Smooth muscle cell (in vitro differentiated cells): ENCODE data around the gene BLM. TPM values are rescaled to one million over a fixed set of nuclear protein-coding genes. Genes with fewer than 3 reads are reported as not detected.

Source experiments
- DNase-seq: peaks from one replicate; lab custom pipeline; 2025; ENCODE audit not compliant: unreplicated experiment; lab: John Stamatoyannopoulos, UW
- H2AFZ ChIP-seq: fragments of 200-600 bp; sonication (generic); 2 replicates; pipeline ENCODE4 v1.6.0; 2016; ENCODE audit warnings: antibody characterized with exemption, low read depth, mild to moderate bottlenecking
- H3F3A ChIP-seq: fragments of 200-600 bp; sonication (generic); 2 replicates; pipeline ENCODE4 v1.6.0; 2017; ENCODE audit warnings: antibody characterized with exemption, low read depth
- H3K27ac ChIP-seq: fragments of 200-600 bp; sonication (generic); 2 replicates; pipeline ENCODE4 v1.5.1; 2016; ENCODE audit warnings: low read depth, mild to moderate bottlenecking
- H3K27me3 ChIP-seq: fragments of 200-600 bp; sonication (generic); 2 replicates; pipeline ENCODE4 v1.6.1; 2016; ENCODE audit warnings: low read depth, mild to moderate bottlenecking
- H3K36me3 ChIP-seq: fragments of 200-600 bp; sonication (generic); 2 replicates; pipeline ENCODE4 v1.5.1; 2016; ENCODE audit warnings: low read depth
- H3K4me1 ChIP-seq: fragments of 200-600 bp; sonication (generic); 2 replicates; pipeline ENCODE4 v1.5.1; 2016; ENCODE audit warnings: low read depth
- H3K4me2 ChIP-seq: fragments of 200-600 bp; sonication (generic); 2 replicates; pipeline ENCODE4 v1.6.0; 2016; ENCODE audit warnings: mild to moderate bottlenecking
- H3K4me3 ChIP-seq: fragments of 200-600 bp; sonication (generic); 2 replicates; pipeline ENCODE4 v1.5.1; 2016; ENCODE audit warnings: mild to moderate bottlenecking
- H3K79me2 ChIP-seq: fragments of 200-600 bp; sonication (generic); 2 replicates; pipeline ENCODE4 v1.6.0; 2016; ENCODE audit warnings: low read depth, mild to moderate bottlenecking
- H3K9ac ChIP-seq: fragments of 200-600 bp; sonication (generic); 2 replicates; pipeline ENCODE4 v1.6.0; 2016; ENCODE audit warnings: low read depth
- H3K9me3 ChIP-seq: fragments of 200-600 bp; sonication (generic); replicated peaks from 2 replicates; pipeline ENCODE4 v1.5.1; 2016; ENCODE audit warnings: low read depth
- H4K20me1 ChIP-seq: fragments of 200-600 bp; sonication (generic); 2 replicates; pipeline ENCODE4 v1.6.0; 2016; ENCODE audit warnings: low read depth
- CTCF ChIP-seq: fragments of 200-600 bp; sonication (generic); IDR thresholded peaks from 2 replicates; pipeline ENCODE4 v1.5.1; 2017; ENCODE audit warnings: borderline replicate concordance, mild to moderate bottlenecking, antibody characterized with exemption; ENCODE audit not compliant: insufficient read depth, poor library complexity, severe bottlenecking
- WGBS: methylation state at CpG from one replicate; pipeline ENCODE4 v1.1.7; 2016; ENCODE audit warnings: low lambda C conversion rate; 5-methylcytosine and 5-hydroxymethylcytosine counted together
- polyA plus RNA-seq: library from polyadenylated mRNA; unstranded; fragments of >200 nt; fragmentation: Nextera tagmentation; extraction: Ambion mirVana; gene quantifications from 2 replicates; pipeline ENCODE4 v1.2.1, GENCODE V29; 2016
- total RNA-seq: library from RNA; depleted of rRNA; stranded (reverse); fragments of >200 nt; gene quantifications from 2 replicates; pipeline ENCODE4 v1.2.3, GENCODE V29; 2014

BLM gene
- total and polyA plus RNA-seq, 2 experiments from 2014 or later = 3.1 to 4.9 TPM

- H3K27ac ChIP-seq = no peak overlapping the region
- no peak overlapping the region for H3K4me3 ChIP-seq
- H3K4me2 ChIP-seq = no peak overlapping the region
- no peaks in the 10 kb centered on the region for H3K4me1 ChIP-seq
- H3K27me3 ChIP-seq = no peaks in the 10 kb centered on the region
- no peak for DNase-seq
- no peaks in the 10 kb centered on the region for H3K79me2 ChIP-seq
- H2AFZ ChIP-seq = no peak overlapping the region
- no peaks in the 10 kb centered on the region for H4K20me1 ChIP-seq
- H3K9ac ChIP-seq = no peak overlapping the region
- no peaks in the 10 kb centered on the region for H3K9me3 ChIP-seq
- no peaks in the 10 kb centered on the region for H3K36me3 ChIP-seq
- no peak for TF ChIP-seq CTCF
- WGBS = 93% methylated on average over 3 of the region's 3 CpGs
- H3F3A ChIP-seq = no peaks in the 10 kb centered on the region
These were observed 70.7 kb downstream of the BLM start for GRCh38 chr15:90787881-90788280.

- H3F3A ChIP-seq = no peaks in the 10 kb centered on the region
- WGBS = 90% methylated on average over 5 of the region's 5 CpGs
- DNase-seq = no peak
- H3K79me2 ChIP-seq = no peaks in the 10 kb centered on the region
- TF ChIP-seq CTCF = no peak
- no peaks in the 10 kb centered on the region for H3K9me3 ChIP-seq
- no peak overlapping the region for H3K9ac ChIP-seq
- H3K27me3 ChIP-seq = no peaks in the 10 kb centered on the region
- no peaks in the 10 kb centered on the region for H3K36me3 ChIP-seq
- no peak overlapping the region for H3K4me2 ChIP-seq
- no peaks in the 10 kb centered on the region for H4K20me1 ChIP-seq
- H2AFZ ChIP-seq = no peak overlapping the region
- H3K4me3 ChIP-seq = no peak overlapping the region
- H3K27ac ChIP-seq = no peak overlapping the region
- no peaks in the 10 kb centered on the region for H3K4me1 ChIP-seq
These were observed 72.3 kb downstream of the BLM start for GRCh38 chr15:90789462-90789861.

GRCh38 chr15:90790057-90790456 lies 72.9 kb downstream of the BLM start:
- WGBS = 96% methylated on average over 3 of the region's 3 CpGs
- no peaks in the 10 kb centered on the region for H3K27me3 ChIP-seq
- no peaks in the 10 kb centered on the region for H3K79me2 ChIP-seq
- H3K36me3 ChIP-seq = no peaks in the 10 kb centered on the region
- TF ChIP-seq CTCF = no peak
- no peak overlapping the region for H3K27ac ChIP-seq
- no peaks in the 10 kb centered on the region for H4K20me1 ChIP-seq
- H3K4me3 ChIP-seq = no peak overlapping the region
- H3K9me3 ChIP-seq = no peaks in the 10 kb centered on the region
- H3K4me1 ChIP-seq = no peaks in the 10 kb centered on the region
- no peak overlapping the region for H3K9ac ChIP-seq
- no peaks in the 10 kb centered on the region for H3F3A ChIP-seq
- no peak overlapping the region for H3K4me2 ChIP-seq
- H2AFZ ChIP-seq = no peak overlapping the region
- no peak for DNase-seq

- H3K4me2 ChIP-seq = no peak overlapping the region
- H3K27ac ChIP-seq = no peak overlapping the region
- H3K9ac ChIP-seq = no peak overlapping the region
- H3K79me2 ChIP-seq = no peaks in the 10 kb centered on the region
- no peak overlapping the region for H3K4me3 ChIP-seq
- 84% methylated on average over 4 of the region's 4 CpGs for WGBS
- no peaks in the 10 kb centered on the region for H3F3A ChIP-seq
- no peaks in the 10 kb centered on the region for H3K27me3 ChIP-seq
- no peak for DNase-seq
- no peaks in the 10 kb centered on the region for H3K4me1 ChIP-seq
- no peak for TF ChIP-seq CTCF
- H2AFZ ChIP-seq = no peak overlapping the region
- no peaks in the 10 kb centered on the region for H3K36me3 ChIP-seq
- H3K9me3 ChIP-seq = no peaks in the 10 kb centered on the region
- H4K20me1 ChIP-seq = no peaks in the 10 kb centered on the region
These were observed 73.4 kb downstream of the BLM start for GRCh38 chr15:90790561-90790960.
